HEK293 (cell line): ENCODE data around the gene UBE3C.

Experiments
- CTCF ChIA-PET: fragments of 350-600 bp; formaldehyde crosslinking; extraction: SDS; loops from one replicate; lab custom pipeline; 2021; ENCODE audit warnings: antibody characterized with exemption; lab: Yijun Ruan, JAX
- POLR2A ChIA-PET: fragments of 300-600 bp; formaldehyde crosslinking; extraction: SDS; loops from one replicate; lab custom pipeline; 2020; ENCODE audit warnings: antibody characterized with exemption, inconsistent platforms; lab: Yijun Ruan, JAX
- H3K27ac ChIP-seq: fragments of 200-500 bp; sonication (Bioruptor generic); 2 replicates; pipeline ENCODE4 v1.5.1; 2014; ENCODE audit warnings: low read depth, low read length, control low read depth, inconsistent platforms; ENCODE audit errors: extremely low read depth
- H3K36me3 ChIP-seq, 2 experiments: fragments of 200-500 bp in 1 of 2; sonication (Bioruptor generic) in 1 of 2; 1 replicate in 1 of 2; 2 replicates in 1 of 2; pipeline ENCODE4 v1.5.1; 2014 to 2017; ENCODE audit warnings: inconsistent platforms in 2 of 2, low read length in 2 of 2; ENCODE audit not compliant: control insufficient read depth in 2 of 2, insufficient read depth in 1 of 2
- H3K4me1 ChIP-seq: fragments of 200-500 bp; sonication (Bioruptor generic); 2 replicates; pipeline ENCODE4 v1.5.1; 2014; ENCODE audit warnings: mild to moderate bottlenecking, low read length, inconsistent platforms; ENCODE audit not compliant: control insufficient read depth, insufficient read depth
- H3K4me3 ChIP-seq: 2 replicates; pipeline ENCODE4 v1.5.1; 2011; ENCODE audit warnings: low read depth, mild to moderate bottlenecking, control low read depth, low read length, moderate library complexity
- H3K9me3 ChIP-seq: fragments of 200-500 bp; sonication (Bioruptor generic); 2 replicates; pipeline ENCODE4 v1.5.1; 2014; ENCODE audit warnings: low read depth, low read length, inconsistent platforms; ENCODE audit not compliant: control insufficient read depth, insufficient read depth
- CTCF ChIP-seq: fragments of 450-650 bp; formaldehyde crosslinking; IDR thresholded peaks from 2 replicates; pipeline ENCODE4 v1.5.1; 2016; ENCODE audit warnings: missing biosample characterization, missing genetic modification characterization
- EGR2 ChIP-seq: fragments of 450-650 bp; formaldehyde crosslinking; IDR thresholded peaks from 2 replicates; pipeline ENCODE4 v1.5.1; 2016; ENCODE audit warnings: low read depth, missing biosample characterization, missing genetic modification characterization
- INSM2 ChIP-seq: fragments of 450-650 bp; formaldehyde crosslinking; IDR thresholded peaks from 2 replicates; pipeline ENCODE4 v1.5.1; 2016; ENCODE audit warnings: missing biosample characterization, missing genetic modification characterization
- KLF1 ChIP-seq: fragments of 450-650 bp; formaldehyde crosslinking; IDR thresholded peaks from 2 replicates; pipeline ENCODE4 v1.5.1; 2016; ENCODE audit warnings: missing biosample characterization, missing genetic modification characterization
- KLF9 ChIP-seq: fragments of 450-650 bp; formaldehyde crosslinking; IDR thresholded peaks from 2 replicates; pipeline ENCODE4 v1.5.1; 2016; ENCODE audit warnings: missing biosample characterization, missing genetic modification characterization, low read depth
- REPIN1 ChIP-seq: fragments of 450-650 bp; formaldehyde crosslinking; IDR thresholded peaks from 2 replicates; pipeline ENCODE4 v1.5.1; 2017; ENCODE audit warnings: missing biosample characterization, missing genetic modification characterization, low read depth
- ZFHX2 ChIP-seq: fragments of 450-650 bp; formaldehyde crosslinking; conservative IDR thresholded peaks from 2 replicates; pipeline ENCODE4 v1.5.1; 2016; ENCODE audit warnings: missing biosample characterization, missing genetic modification characterization
- ZNF155 ChIP-seq: fragments of 450-650 bp; formaldehyde crosslinking; IDR thresholded peaks from 2 replicates; pipeline ENCODE4 v1.5.1; 2016; ENCODE audit warnings: missing biosample characterization, missing genetic modification characterization
- ZNF169 ChIP-seq: fragments of 450-650 bp; formaldehyde crosslinking; IDR thresholded peaks from 2 replicates; pipeline ENCODE4 v1.5.1; 2016; ENCODE audit warnings: missing biosample characterization, missing genetic modification characterization
- ZNF18 ChIP-seq: fragments of 450-650 bp; formaldehyde crosslinking; IDR thresholded peaks from 2 replicates; pipeline ENCODE4 v1.5.1; 2016; ENCODE audit warnings: missing biosample characterization, missing genetic modification characterization
- ZNF19 ChIP-seq: fragments of 450-650 bp; formaldehyde crosslinking; IDR thresholded peaks from 2 replicates; pipeline ENCODE4; 2016; ENCODE audit warnings: missing biosample characterization, missing genetic modification characterization, low read depth
- ZNF239 ChIP-seq: fragments of 450-650 bp; formaldehyde crosslinking; IDR thresholded peaks from 2 replicates; pipeline ENCODE4 v1.5.1; 2016; ENCODE audit warnings: missing biosample characterization, missing genetic modification characterization
- ZNF274 ChIP-seq, 2 experiments: fragments of 200-500 bp in 1 of 2; fragments of 450-650 bp in 1 of 2; sonication (Bioruptor generic) in 1 of 2; formaldehyde crosslinking in 1 of 2; IDR thresholded peaks; 2 replicates each; pipeline versions ENCODE4 v1.5.1 to v1.6.1; 2014 to 2016; ENCODE audit warnings: borderline replicate concordance in 1 of 2, inconsistent platforms in 1 of 2, low read length in 1 of 2, missing biosample characterization in 1 of 2, missing genetic modification characterization in 1 of 2
- ZNF366 ChIP-seq: fragments of 450-650 bp; formaldehyde crosslinking; conservative IDR thresholded peaks from 2 replicates; pipeline ENCODE4 v1.5.1; 2016; ENCODE audit warnings: missing biosample characterization, missing genetic modification characterization
- ZNF501 ChIP-seq: fragments of 450-650 bp; formaldehyde crosslinking; IDR thresholded peaks from 2 replicates; pipeline ENCODE4 v1.5.1; 2016; ENCODE audit warnings: missing biosample characterization, missing genetic modification characterization
- ZNF654 ChIP-seq: fragments of 450-650 bp; formaldehyde crosslinking; IDR thresholded peaks from 2 replicates; pipeline ENCODE4 v1.5.1; 2016; ENCODE audit warnings: low read depth, missing biosample characterization, missing genetic modification characterization
- ZSCAN18 ChIP-seq: fragments of 450-650 bp; formaldehyde crosslinking; IDR thresholded peaks from 2 replicates; pipeline ENCODE4 v1.5.1; 2016; ENCODE audit warnings: missing biosample characterization, missing genetic modification characterization
- ZXDB ChIP-seq: fragments of 450-650 bp; formaldehyde crosslinking; IDR thresholded peaks from 2 replicates; pipeline ENCODE4 v1.5.1; 2016; ENCODE audit warnings: missing biosample characterization, missing genetic modification characterization
- TF ChIP-seq, protein P1 (sequence below): fragments of 450-650 bp; formaldehyde crosslinking; IDR thresholded peaks from 2 replicates; pipeline ENCODE4 v1.5.1; 2016; ENCODE audit warnings: missing biosample characterization, missing genetic modification characterization
- TF ChIP-seq, protein P2 (sequence below): fragments of 450-650 bp; formaldehyde crosslinking; IDR thresholded peaks from 2 replicates; pipeline ENCODE4 v1.5.1; 2016; ENCODE audit warnings: missing biosample characterization, missing genetic modification characterization

The UBE3C gene

DNA sequence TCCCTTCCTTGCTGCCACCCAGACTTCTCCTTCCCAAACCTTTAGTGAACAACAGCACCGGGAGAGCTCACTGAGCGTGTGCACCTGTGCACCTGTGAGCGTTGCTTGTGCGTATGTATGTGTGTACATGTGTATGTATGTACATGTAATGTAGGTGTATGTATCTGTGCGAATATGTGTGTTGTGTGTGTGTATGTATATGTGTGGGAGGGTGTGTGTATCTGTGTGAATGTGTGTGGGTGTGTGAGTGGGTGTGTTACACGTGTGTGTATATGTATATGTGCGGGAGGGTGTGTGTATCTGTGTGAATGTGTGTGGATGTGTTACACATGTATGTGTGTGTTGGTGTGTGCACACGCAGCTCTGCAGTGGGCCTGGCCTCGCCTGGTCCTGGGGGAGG, 153.5 kb downstream of the UBE3C start:
- CTCF ChIA-PET = no interaction called here
- TF ChIP-seq ZNF239 (tag by site-specific recombination) = no peak
- 0 out of 2 replicates have a peak, but pooled peaks have one; percentile 45 for TF ChIP-seq KLF9 (tag by site-specific recombination)
- TF ChIP-seq EGR2 (tag by site-specific recombination) = peak; percentile 94
- TF ChIP-seq ZNF274 (IDR thresholded peaks at IDR 0.05; ENCODE audit: low read length) = no peak
- no peak for TF ChIP-seq ZNF274 (tag by site-specific recombination; IDR thresholded peaks at IDR 0.05; ENCODE audit: borderline replicate concordance)
- peak; percentile 93 for TF ChIP-seq ZFHX2 (tag by site-specific recombination)
- TF ChIP-seq ZNF18 = peak; percentile 73; the same call in 1 of the 2 replicates

GRCh38 chr7:157292770-157293412, 154.2 kb downstream of the UBE3C start:
- no peaks in the 10 kb centered on the region for H3K36me3 ChIP-seq
- H3K27ac ChIP-seq = no peak overlapping the region
- POLR2A ChIA-PET = no interaction called here
- TF ChIP-seq ZNF501 = no peak
- TF ChIP-seq, protein P1, sequence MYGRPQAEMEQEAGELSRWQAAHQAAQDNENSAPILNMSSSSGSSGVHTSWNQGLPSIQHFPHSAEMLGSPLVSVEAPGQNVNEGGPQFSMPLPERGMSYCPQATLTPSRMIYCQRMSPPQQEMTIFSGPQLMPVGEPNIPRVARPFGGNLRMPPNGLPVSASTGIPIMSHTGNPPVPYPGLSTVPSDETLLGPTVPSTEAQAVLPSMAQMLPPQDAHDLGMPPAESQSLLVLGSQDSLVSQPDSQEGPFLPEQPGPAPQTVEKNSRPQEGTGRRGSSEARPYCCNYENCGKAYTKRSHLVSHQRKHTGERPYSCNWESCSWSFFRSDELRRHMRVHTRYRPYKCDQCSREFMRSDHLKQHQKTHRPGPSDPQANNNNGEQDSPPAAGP (tag by site-specific recombination) = peak; percentile 88
- no peak for TF ChIP-seq ZSCAN18 (tag by site-specific recombination)
- peak; percentile 94 for TF ChIP-seq KLF1 (tag by site-specific recombination)
- no peak for TF ChIP-seq ZNF155
- TF ChIP-seq, all 188 proteins: peak for 2
- Histone ChIP-seq H3K4me1 (no peaks in the 10 kb centered on the region), H3K4me3 (no peak overlapping the region), H3K9me3 (no peaks in the 10 kb centered on the region)
- CTCF ChIA-PET = no interaction called here

More for the DNA sequence above, 153.5 kb downstream of the UBE3C start:
- Histone ChIP-seq H3K9me3 (no peaks in the 10 kb centered on the region), H3K4me1 (no peaks in the 10 kb centered on the region), H3K4me3 (no peak overlapping the region), H3K27ac (no peak overlapping the region), H3K36me3 (no peaks in the 10 kb centered on the region)
- POLR2A ChIA-PET = no interaction called here

DNA sequence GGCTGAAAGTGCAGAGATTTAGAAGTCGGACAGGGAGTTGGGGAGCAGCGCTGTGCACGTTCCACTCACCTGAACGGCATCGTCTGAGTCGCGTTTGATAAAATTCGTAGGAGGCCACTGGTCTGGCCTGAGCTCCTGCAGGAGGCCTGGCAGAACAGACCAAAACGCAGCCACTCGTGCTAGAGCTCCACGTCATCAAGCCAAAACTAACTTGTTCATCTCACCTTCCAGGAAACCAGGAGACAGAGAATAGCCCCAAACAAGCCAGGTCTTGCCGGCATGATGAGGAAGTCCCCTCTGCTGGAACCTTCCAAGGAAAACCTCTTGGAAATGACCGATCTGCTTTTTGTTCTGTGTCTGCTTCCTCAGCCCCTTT, 154.7 kb downstream of the UBE3C start:
- H3K36me3 ChIP-seq = no peaks in the 10 kb centered on the region
- no peak overlapping the region for H3K27ac ChIP-seq
- ChIA-PET POLR2A (no interaction called here), CTCF (no interaction called here)
- no peaks in the 10 kb centered on the region for H3K9me3 ChIP-seq
- no peaks in the 10 kb centered on the region for H3K4me1 ChIP-seq
- no peak overlapping the region for H3K4me3 ChIP-seq
- TF ChIP-seq ZNF366 (tag by site-specific recombination) (no peak), ZXDB (tag by site-specific recombination) (no peak), ZNF169 (tag by site-specific recombination) (no peak), INSM2 (no peak), CTCF (tag by site-specific recombination) (no peak), ZNF19 (tag by site-specific recombination) (no peak), REPIN1 (no peak), ZNF274 (IDR thresholded peaks at IDR 0.05; ENCODE audit: low read length) (no peak), ZNF274 (tag by site-specific recombination; IDR thresholded peaks at IDR 0.05; ENCODE audit: borderline replicate concordance) (no peak), ZNF654 (tag by site-specific recombination) (no peak)
- TF ChIP-seq, protein P2, sequence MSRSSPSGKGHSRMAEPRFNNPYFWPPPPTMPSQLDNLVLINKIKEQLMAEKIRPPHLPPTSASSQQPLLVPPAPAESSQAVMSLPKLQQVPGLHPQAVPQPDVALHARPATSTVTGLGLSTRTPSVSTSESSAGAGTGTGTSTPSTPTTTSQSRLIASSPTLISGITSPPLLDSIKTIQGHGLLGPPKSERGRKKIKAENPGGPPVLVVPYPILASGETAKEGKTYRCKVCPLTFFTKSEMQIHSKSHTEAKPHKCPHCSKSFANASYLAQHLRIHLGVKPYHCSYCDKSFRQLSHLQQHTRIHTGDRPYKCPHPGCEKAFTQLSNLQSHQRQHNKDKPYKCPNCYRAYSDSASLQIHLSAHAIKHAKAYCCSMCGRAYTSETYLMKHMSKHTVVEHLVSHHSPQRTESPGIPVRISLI = no peak
